Ovary (tissue), 3 donors: ENCODE measurements around the gene CCDC57.

ENCODE experiments used
- CTCF ChIP-seq, 3 donors: fragments of 450-650 bp in 2 of 3; fragments of 200-600 bp in 1 of 3; IDR thresholded peaks; one replicate each; pipeline versions ENCODE4 v1.5.1 to v1.8.0; 2016 to 2022; ENCODE audit warnings: antibody characterized with exemption in 3 of 3, mild to moderate bottlenecking in 1 of 3
- EP300 ChIP-seq: sonication (generic); formaldehyde crosslinking; IDR thresholded peaks from one replicate; pipeline ENCODE4 v1.6.1; 2017; ENCODE audit warnings: antibody characterized with exemption
- POLR2A ChIP-seq: fragments of 450-650 bp; IDR thresholded peaks from one replicate; pipeline ENCODE4 v1.6.1; 2017; ENCODE audit warnings: antibody characterized with exemption, mild to moderate bottlenecking, moderate library complexity
- donor health status: DM: no; HTN: no; CAD: no.

GRCh38 chr17:82060001-82060380, 152.7 kb downstream of the CCDC57 start:
- TF ChIP-seq CTCF (IDR thresholded peaks at IDR 0.05) (no peak), POLR2A (no peak), EP300 (no peak)
